Liver (tissue), 9 donors: ENCODE results near the gene OLFML2A. TPM values are rescaled to one million over a fixed set of nuclear protein-coding genes. Genes with fewer than 3 reads are reported as not detected.

Experiments
- DNase-seq: peaks from one replicate; pipeline ENCODE4 v3.0.0-alpha.2; 2017; ENCODE audit warnings: low spot score
- H3K27ac ChIP-seq, 2 donors: one replicate each; pipeline ENCODE4 v1.7.0; 2013; ENCODE audit warnings: inconsistent platforms in 2 of 2, low read length in 2 of 2, control low read depth in 1 of 2, low read depth in 1 of 2, mild to moderate bottlenecking in 1 of 2
- H3K27me3 ChIP-seq, 4 donors: one replicate each; pipeline versions ENCODE4 v1.6.1 to v1.7.0; 2013; ENCODE audit warnings: low read length in 3 of 4, inconsistent platforms in 1 of 4, mild to moderate bottlenecking in 1 of 4, moderate library complexity in 1 of 4; ENCODE audit not compliant: control insufficient read depth in 4 of 4, insufficient read depth in 4 of 4
- H3K36me3 ChIP-seq, 4 donors: one replicate each; pipeline versions ENCODE4 v1.6.1 to v1.7.0; 2013; ENCODE audit warnings: low read length in 3 of 4, mild to moderate bottlenecking in 3 of 4, low read depth in 1 of 4, moderate library complexity in 1 of 4; ENCODE audit not compliant: control insufficient read depth in 4 of 4, insufficient read depth in 3 of 4
- H3K4me1 ChIP-seq, 4 donors: one replicate each; pipeline versions ENCODE4 v1.6.1 to v1.7.0; 2013; ENCODE audit warnings: low read length in 3 of 4, mild to moderate bottlenecking in 3 of 4, moderate library complexity in 1 of 4; ENCODE audit not compliant: control insufficient read depth in 4 of 4, insufficient read depth in 4 of 4
- H3K4me3 ChIP-seq, 3 donors: one replicate each; pipeline versions ENCODE4 v1.6.1 to v1.7.0; 2013; ENCODE audit warnings: low read length in 3 of 3, control low read depth in 1 of 3, low read depth in 1 of 3, mild to moderate bottlenecking in 1 of 3
- H3K9ac ChIP-seq, 2 donors: one replicate each; pipeline ENCODE4 v1.7.0; 2013; ENCODE audit warnings: low read length in 2 of 2, mild to moderate bottlenecking in 2 of 2, moderate library complexity in 2 of 2, control low read depth in 1 of 2, low read depth in 1 of 2
- H3K9me3 ChIP-seq, 4 donors: one replicate each; pipeline versions ENCODE4 v1.6.1 to v1.7.0; 2013; ENCODE audit warnings: low read length in 3 of 4; ENCODE audit not compliant: control insufficient read depth in 4 of 4
- ATF3 ChIP-seq: IDR thresholded peaks from 2 replicates; pipeline ENCODE4 v1.6.1; 2016; ENCODE audit warnings: antibody characterized with exemption
- EGR1 ChIP-seq, 2 donors: IDR thresholded peaks; 2 replicates each; pipeline ENCODE4 v1.6.1; 2016 to 2018; ENCODE audit warnings: antibody characterized with exemption in 2 of 2, low read depth in 2 of 2
- FOXA2 ChIP-seq: IDR thresholded peaks from 2 replicates; pipeline ENCODE4 v1.6.1; 2016; ENCODE audit warnings: antibody characterized with exemption
- GABPA ChIP-seq, 2 donors: IDR thresholded peaks in 1 of 2; conservative IDR thresholded peaks in 1 of 2; 2 replicates each; pipeline ENCODE4 v1.6.1; 2016; ENCODE audit warnings: antibody characterized with exemption in 2 of 2, mild to moderate bottlenecking in 1 of 2, moderate library complexity in 1 of 2
- HNF4G ChIP-seq: IDR thresholded peaks from 2 replicates; pipeline ENCODE4 v1.6.1; 2016; ENCODE audit warnings: antibody characterized with exemption
- JUND ChIP-seq, 2 donors: IDR thresholded peaks; 2 replicates each; pipeline ENCODE4 v1.6.1; 2016; ENCODE audit warnings: antibody characterized with exemption in 2 of 2
- MAX ChIP-seq: IDR thresholded peaks from 2 replicates; pipeline ENCODE4 v1.6.1; 2016; ENCODE audit warnings: antibody characterized with exemption
- NR2F2 ChIP-seq: IDR thresholded peaks from 2 replicates; pipeline ENCODE4 v1.6.1; 2016; ENCODE audit warnings: antibody characterized with exemption
- RAD21 ChIP-seq, 2 donors: IDR thresholded peaks; 2 replicates each; pipeline ENCODE4 v1.6.1; 2016; ENCODE audit warnings: antibody characterized with exemption in 2 of 2, mild to moderate bottlenecking in 2 of 2
- REST ChIP-seq: IDR thresholded peaks from 2 replicates; pipeline ENCODE4 v1.6.1; 2016; ENCODE audit warnings: antibody characterized with exemption, mild to moderate bottlenecking
- RXRA ChIP-seq, 2 donors: IDR thresholded peaks; 2 replicates each; pipeline ENCODE4 v1.6.1; 2017 to 2018; ENCODE audit warnings: antibody characterized with exemption in 2 of 2, mild to moderate bottlenecking in 1 of 2
- SP1 ChIP-seq: IDR thresholded peaks from 2 replicates; pipeline ENCODE4 v1.6.1; 2018; ENCODE audit warnings: antibody characterized with exemption, mild to moderate bottlenecking
- TAF1 ChIP-seq: conservative IDR thresholded peaks from 2 replicates; pipeline ENCODE4 v1.6.1; 2016; ENCODE audit warnings: antibody characterized with exemption, mild to moderate bottlenecking
- YY1 ChIP-seq: IDR thresholded peaks from 2 replicates; pipeline ENCODE4 v1.6.1; 2016; ENCODE audit warnings: antibody characterized with exemption, mild to moderate bottlenecking
- ZBTB33 ChIP-seq: IDR thresholded peaks from 2 replicates; pipeline ENCODE4 v1.6.1; 2016; ENCODE audit warnings: antibody characterized with exemption
- WGBS: extraction: QIAGEN DNeasy Blood & Tissue Kit; methylation state at CpG from one replicate; pipeline ENCODE4 v1.1.7; 2013; 5-methylcytosine and 5-hydroxymethylcytosine counted together
- polyA plus RNA-seq, 2 donors: library from polyadenylated mRNA; stranded (reverse) in 1 of 2; unstranded in 1 of 2; fragments of 200-250 nt in 1 of 2; fragments of >200 nt in 1 of 2; fragmentation: Nextera tagmentation in 1 of 2; extraction: Ambion mirVana in 1 of 2; gene quantifications; one replicate each; pipeline versions ENCODE4 v1.2.1 to v1.2.3, GENCODE V29; 2013 to 2015
- total RNA-seq, 2 donors: library from RNA; depleted of rRNA; stranded (reverse); fragments of >200 nt; gene quantifications; one replicate each; pipeline ENCODE4 v1.2.3, GENCODE V29; 2014
- TF ChIP-seq, protein P1 (sequence below): fragments of 150-350 bp; IDR thresholded peaks from 2 replicates; pipeline ENCODE4 v1.5.1; 2017; ENCODE audit warnings: improper control_type of control experiment, low read depth, low read length; ENCODE audit not compliant: missing input control
- donor health status: healthy.
- donor health status: healthy.
- donor health status: healthy.
- donor health status: healthy.
- donor health status: healthy.

OLFML2A gene
- total and polyA plus RNA-seq, 4 donors, result 0.15 to 1.1 (median 0.53) TPM

GRCh38 chr9:124852121-124852828 lies 75.3 kb downstream of the OLFML2A start (continued):
- TF ChIP-seq ZBTB33 (no peak), RAD21 (IDR thresholded peaks at IDR 0.05) (no peak)

GRCh38 chr9:124852829-124853531 lies 76.0 kb downstream of the OLFML2A start, which contains the start of gene WDR38:
Gene WDR38, plus strand, starts transcription at chr9:124853460. Its CDS starts 72 bp downstream, at chr9:124853532.
- no peak within 1 kb of the TSS for H3K9ac ChIP-seq
- peak; percentile 82 for DNase-seq
- peaks cover 0 to 15% (median 9%) of the 10 kb centered on the region in 4 donors for H3K36me3 ChIP-seq
- TF ChIP-seq MAX, result no peak
- TF ChIP-seq, protein P1, sequence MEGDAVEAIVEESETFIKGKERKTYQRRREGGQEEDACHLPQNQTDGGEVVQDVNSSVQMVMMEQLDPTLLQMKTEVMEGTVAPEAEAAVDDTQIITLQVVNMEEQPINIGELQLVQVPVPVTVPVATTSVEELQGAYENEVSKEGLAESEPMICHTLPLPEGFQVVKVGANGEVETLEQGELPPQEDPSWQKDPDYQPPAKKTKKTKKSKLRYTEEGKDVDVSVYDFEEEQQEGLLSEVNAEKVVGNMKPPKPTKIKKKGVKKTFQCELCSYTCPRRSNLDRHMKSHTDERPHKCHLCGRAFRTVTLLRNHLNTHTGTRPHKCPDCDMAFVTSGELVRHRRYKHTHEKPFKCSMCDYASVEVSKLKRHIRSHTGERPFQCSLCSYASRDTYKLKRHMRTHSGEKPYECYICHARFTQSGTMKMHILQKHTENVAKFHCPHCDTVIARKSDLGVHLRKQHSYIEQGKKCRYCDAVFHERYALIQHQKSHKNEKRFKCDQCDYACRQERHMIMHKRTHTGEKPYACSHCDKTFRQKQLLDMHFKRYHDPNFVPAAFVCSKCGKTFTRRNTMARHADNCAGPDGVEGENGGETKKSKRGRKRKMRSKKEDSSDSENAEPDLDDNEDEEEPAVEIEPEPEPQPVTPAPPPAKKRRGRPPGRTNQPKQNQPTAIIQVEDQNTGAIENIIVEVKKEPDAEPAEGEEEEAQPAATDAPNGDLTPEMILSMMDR, result peak; percentile 77
- TF ChIP-seq YY1, result no peak
- TF ChIP-seq RAD21 (IDR thresholded peaks at IDR 0.05), result peak; percentile 86 to 90
- WGBS, result 1% methylated on average over 51 of the region's 51 CpGs
- H3K27ac ChIP-seq, result no peak within 1 kb of the TSS
- peaks cover 2 to 13% (median 10%) of the 10 kb centered on the region in 4 donors for H3K4me1 ChIP-seq
- peak within 1 kb of the TSS in 2 of 3 donors; percentile 49 to 67 for H3K4me3 ChIP-seq
- peaks cover 0 to 4% (median 0%) of the 10 kb centered on the region in 4 donors for H3K27me3 ChIP-seq
- no peaks in the 10 kb centered on the region for H3K9me3 ChIP-seq

DNA sequence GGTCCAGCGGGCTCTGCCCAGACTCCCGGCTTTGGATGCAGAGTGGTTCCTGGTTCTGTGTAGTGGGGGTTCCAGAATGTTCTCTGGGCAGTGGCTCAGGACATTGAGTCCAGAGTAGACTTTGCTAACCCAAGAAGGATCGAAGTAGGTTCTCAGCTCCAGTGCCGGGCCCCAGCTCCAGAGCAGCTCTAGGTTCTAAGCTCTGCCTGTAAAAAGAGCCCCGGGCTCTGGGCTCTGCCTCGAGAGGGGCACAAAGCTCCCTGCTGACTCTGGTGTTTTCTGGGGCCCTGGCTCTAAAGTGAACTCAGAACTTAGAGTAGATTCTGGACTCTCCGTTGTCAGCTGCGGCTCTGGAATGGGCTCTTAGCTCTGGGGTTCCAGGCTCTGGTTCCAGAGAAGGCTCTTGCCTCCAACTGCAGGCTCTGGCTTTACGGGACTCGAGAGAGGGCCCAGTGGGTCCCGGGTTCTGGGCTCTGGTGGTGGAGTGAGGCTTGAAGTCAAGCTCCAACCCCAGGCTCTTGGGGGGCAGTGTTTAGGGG lies 76.7 kb downstream of the OLFML2A start:
- H3K36me3 ChIP-seq, result peaks cover 4 to 22% (median 13%) of the 10 kb centered on the region in 4 donors
- H3K27me3 ChIP-seq, result peaks cover 0 to 2% (median 0%) of the 10 kb centered on the region in 4 donors
- 62% methylated on average over 11 of the region's 11 CpGs for WGBS
- no peak overlapping the region for H3K27ac ChIP-seq
- H3K4me3 ChIP-seq, result peak overlapping the region in 1 of 3 donors; percentile 49
- peaks cover 2 to 13% (median 10%) of the 10 kb centered on the region in 4 donors for H3K4me1 ChIP-seq
- no peak overlapping the region for H3K9ac ChIP-seq
- H3K9me3 ChIP-seq, result no peaks in the 10 kb centered on the region
- no peak for DNase-seq
- TF ChIP-seq RXRA (IDR thresholded peaks at IDR 0.05) (no peak), MAX (no peak), NR2F2 (no peak), JUND (IDR thresholded peaks at IDR 0.05) (no peak), TAF1 (no peak), SP1 (no peak), ATF3 (no peak), REST (no peak), GABPA (IDR thresholded peaks at IDR 0.05 in 1 of 2, conservative IDR thresholded peaks at IDR 0.05 in 1 of 2) (no peak), HNF4G (no peak), FOXA2 (no peak), YY1 (no peak), EGR1 (IDR thresholded peaks at IDR 0.05; ENCODE audit: low read depth in 2 of 2) (no peak)
- TF ChIP-seq, protein P1, result no peak
